GM18868 (cell line): ENCODE results near the gene C6orf58.

Source experiments
- ATAC-seq: cut with Tn5 transposase; IDR thresholded peaks from one replicate; pipeline ENCODE4 v1.9.1; 2021; ENCODE audit warnings: mild to moderate bottlenecking, moderate library complexity; ENCODE audit not compliant: unreplicated experiment

The C6orf58 gene

GRCh38 chr6:127576874-127577273 is at the start of gene C6orf58:
TSS of gene C6orf58 (plus strand) at chr6:127577174. CDS start at chr6:127577186, 12 bp downstream.
- no peak for ATAC-seq

DNA sequence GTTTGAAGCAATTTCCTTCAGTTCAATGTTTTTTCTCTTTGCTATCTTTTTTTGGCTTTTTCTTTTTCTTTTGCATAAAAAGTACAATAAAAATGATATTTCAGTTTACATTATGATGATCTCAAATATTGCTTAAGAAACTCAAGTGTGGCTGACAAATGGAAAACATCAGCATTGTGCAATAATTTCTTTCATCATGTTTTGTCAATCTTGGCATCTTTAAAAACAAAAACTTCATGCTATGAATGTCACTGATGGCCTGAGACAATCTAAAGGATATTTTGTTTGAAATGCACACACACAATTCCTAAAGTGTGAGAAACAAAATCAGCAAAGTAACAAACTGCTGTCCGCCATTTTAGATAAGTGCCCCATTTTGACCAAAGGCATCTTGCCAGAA is 44.0 kb upstream of the C6orf58 start:
- ATAC-seq: no peak

GRCh38 chr6:127533736-127534135 is 43.2 kb upstream of the C6orf58 start:
- ATAC-seq: no peak

DNA sequence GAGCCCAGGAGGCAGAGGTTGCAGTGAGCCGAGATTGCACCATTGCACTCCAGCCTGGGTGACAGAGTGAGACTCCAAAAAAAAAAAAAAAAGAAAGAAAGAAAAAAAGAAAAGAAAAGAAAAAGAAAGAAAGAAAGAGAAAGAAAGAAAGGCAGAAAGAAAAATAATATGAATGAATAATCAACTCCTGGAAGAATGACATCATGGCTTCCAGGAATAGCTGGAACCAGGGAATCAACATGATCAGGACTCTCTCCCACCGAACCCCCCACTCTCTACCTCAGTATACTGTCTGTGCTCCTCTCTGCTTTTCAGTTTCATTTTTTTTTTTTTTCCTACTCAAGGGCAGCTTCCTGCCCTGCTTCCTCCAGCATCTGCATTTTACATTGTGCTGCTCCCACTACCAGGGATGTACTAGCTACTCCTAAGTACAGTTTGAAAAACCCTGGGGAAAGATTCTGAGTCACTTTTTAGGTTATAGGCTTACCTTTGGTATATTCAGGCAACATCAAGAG is 38.2 kb upstream of the C6orf58 start:
- ATAC-seq: peak; percentile 16

DNA sequence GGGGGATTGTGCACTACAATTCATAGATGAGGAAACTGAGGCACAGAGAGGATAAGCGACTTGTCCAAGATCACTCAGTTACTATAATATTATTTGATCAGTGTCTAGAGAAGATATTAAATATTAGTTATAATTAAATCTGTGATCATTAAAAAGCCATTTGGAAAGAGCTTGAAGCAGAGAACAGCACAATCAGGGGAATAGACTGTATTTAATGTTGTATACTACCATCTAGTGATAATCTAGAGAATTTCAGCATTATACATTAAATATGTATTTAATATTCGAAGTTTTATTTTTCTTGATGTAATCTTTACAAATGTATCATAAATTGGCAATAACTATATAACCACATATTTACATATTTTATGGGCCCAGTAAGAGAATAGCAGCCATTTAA is 37.7 kb upstream of the C6orf58 start:
- ATAC-seq: peak; percentile 63

DNA sequence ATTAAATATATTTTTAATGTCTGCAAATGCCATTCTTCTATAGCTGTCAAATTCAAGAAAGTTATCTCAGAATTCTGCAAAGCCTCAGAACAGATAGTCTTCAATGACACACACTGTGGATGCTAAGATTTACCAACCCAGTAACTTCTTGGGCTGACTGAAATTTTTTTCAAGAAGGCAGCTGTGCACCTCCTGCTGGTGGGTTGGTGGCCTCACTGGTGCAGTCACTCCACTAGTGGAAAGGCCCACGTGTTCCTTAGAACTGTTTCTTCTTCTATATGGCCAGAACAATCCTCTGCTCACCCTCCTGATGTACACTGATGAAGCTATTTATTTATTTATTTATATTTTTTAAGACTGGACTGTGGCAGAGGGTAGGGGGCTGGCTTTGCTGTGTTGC is 29.8 kb upstream of the C6orf58 start:
- ATAC-seq: peak; percentile 69

DNA sequence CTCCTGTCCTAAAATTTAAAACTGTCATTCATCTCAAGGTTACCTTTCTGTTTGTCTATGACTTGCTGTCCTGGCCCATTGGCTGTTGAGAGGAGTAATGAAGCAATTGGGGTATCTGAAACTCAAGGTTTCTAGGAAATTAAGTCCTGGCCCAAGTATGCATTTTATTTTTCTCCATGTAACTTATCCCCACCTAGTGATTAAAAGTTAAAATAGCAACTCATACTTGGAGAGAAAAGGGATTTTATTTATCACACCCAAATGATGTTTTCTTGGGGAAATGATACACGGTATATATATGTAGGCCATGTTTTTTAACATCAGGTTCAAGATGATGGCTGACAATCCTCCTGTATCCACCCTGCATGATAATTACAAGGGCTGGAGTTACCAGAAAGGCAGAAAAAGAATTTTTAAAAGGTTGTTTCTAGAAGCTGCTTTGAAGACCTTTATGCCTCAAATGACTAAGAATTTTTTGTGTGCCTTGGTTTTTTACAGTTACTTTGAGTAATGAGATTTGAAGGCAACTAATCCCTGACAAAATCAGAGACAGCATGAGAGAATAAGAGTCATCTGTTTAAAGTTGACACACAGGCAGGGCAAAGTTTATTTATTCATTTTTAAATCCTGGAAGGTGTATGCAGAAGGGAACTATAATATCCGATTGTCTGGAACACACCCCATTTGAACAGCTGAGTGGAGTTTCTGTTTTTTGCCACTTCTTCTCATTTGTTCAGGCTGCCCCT is 28.9 kb upstream of the C6orf58 start:
- no peak for ATAC-seq

DNA sequence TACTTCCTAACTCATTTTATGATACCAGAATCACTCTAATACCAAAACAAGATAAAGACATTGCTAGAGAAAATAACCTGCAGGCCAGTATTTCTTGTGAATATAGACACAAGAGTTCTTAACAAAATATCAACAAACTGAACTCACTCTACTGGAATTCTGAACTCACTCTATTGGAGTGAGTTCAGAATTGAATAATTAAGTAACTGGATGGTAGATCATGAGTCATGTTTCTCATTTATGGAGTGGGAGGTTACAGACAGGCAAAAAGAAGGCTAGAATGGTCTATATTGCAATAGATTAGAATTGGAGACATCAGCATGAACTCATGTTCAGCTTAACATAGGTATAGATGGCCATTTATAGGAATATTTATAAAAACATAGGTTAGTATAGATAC is 26.6 kb upstream of the C6orf58 start:
- no peak for ATAC-seq

- ATAC-seq: peak; percentile 96
Measured at GRCh38 chr6:127554435-127555006, 22.5 kb upstream of the C6orf58 start.

DNA sequence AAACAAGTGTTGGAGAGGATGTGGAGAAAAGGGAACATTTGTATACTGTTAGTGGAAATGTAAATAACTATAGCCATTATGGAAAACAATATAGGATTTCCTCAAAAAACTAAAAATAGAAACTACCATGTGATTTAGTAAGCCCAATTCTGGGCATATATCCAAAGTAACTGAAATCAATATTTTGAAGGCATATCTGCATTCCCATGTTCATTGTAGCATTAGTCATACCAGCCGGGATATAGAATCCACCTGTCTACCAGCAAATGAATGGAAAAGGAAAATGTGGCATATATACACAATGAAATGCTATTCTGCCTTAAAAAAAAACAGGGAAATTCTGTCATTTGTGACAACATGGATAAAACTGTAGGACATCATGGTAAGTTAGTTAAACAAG is 15.3 kb upstream of the C6orf58 start:
- ATAC-seq: no peak

DNA sequence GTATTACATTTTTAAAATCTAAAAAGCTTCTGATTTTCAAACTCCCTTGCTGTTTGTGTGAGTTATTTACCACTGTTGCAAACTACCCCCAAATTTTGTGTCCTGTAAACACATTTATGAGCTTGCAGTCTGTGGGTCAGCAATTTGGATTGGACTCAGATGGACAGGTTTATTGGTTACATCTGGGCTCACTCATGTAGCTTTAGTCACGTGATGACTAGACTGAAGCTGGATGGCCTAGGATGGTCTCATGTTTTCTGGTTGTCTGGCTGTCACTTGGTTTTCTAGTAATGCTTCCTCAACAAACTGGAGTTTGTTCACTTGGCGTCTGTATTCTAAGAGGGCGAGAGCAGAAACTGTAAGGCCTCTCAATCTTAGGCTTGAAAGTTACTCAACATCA is 12.2 kb upstream of the C6orf58 start:
- no peak for ATAC-seq

DNA sequence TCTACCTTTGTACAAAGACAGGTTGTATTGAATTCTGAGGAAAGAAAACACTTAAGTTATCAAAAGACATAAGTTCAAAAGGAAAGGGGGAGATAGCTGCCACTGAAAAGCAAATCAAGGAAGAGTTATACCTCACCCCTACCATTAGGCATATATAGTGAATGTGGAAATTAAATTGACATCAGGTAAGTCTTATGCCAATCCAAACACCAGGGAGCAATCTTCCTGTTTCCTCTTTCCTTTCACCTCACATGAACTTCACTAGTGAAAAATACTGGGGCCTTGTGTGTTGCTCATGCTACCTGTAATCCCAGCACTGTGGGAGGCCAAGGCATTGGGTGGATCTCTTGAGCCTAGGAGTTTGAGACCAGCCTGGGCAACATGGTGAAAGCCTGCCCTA is 10.9 kb upstream of the C6orf58 start:
- ATAC-seq: no peak

DNA sequence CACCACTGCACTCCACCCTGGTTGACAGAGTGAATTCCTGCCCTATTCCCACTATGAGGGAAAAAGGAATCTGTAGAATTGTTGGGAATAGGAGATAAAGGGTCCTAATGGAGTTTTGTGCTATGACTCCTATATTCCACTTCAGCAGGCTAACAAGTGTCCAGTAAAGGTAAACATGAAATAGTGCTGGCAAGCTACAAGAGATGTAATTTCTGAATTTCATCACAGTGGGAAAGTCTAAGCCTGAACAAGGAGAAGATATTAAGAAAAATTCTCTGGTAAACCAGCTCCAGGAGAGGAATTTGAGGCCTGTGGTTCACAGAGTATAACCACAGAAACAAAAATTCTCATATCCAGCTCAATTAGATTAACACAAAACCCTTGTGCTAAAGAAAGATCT is 10.3 kb upstream of the C6orf58 start:
- no peak for ATAC-seq

GRCh38 chr6:127567476-127567875 is 9.5 kb upstream of the C6orf58 start:
- no peak for ATAC-seq

- ATAC-seq: peak; percentile 94
Measured at GRCh38 chr6:127570739-127571389, 6.1 kb upstream of the C6orf58 start.

DNA sequence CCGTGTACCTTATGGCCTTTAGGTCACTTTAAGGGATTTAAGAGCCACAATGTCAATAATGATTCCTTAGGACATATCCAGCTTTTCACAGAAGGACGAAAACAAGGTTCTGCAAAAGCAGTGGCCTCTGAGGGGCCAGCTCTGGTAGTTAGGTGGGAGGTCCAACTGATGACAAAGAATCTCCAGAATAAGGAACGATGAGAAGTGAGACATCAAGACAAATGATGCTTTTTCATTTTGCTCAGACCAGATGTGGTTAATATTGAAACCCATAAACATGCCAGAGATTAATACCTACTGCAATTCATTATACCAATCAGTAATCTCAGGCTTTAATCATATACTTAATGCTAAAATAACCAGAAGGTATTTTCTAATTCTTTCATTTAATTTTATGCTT is 1.9 kb downstream of the C6orf58 start:
- no peak for ATAC-seq

DNA sequence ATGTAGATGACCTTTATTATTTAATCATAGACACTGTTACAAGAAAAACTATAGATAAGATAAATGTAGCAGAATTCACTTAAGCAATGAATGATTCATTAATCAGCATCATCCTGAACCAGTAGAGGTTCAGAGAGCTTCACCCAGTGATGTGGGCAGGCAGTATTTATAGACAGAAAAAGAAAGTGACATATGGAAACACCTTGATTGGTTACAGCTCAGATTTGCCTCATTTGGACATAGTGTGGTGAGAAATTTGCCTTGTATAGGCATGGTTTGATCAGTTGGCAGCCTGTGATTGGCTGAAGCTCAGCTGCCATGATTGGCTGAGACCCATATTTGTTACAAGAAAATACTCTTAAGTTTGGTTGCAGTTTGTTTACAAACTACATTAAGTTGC is 4.6 kb downstream of the C6orf58 start:
- no peak for ATAC-seq

DNA sequence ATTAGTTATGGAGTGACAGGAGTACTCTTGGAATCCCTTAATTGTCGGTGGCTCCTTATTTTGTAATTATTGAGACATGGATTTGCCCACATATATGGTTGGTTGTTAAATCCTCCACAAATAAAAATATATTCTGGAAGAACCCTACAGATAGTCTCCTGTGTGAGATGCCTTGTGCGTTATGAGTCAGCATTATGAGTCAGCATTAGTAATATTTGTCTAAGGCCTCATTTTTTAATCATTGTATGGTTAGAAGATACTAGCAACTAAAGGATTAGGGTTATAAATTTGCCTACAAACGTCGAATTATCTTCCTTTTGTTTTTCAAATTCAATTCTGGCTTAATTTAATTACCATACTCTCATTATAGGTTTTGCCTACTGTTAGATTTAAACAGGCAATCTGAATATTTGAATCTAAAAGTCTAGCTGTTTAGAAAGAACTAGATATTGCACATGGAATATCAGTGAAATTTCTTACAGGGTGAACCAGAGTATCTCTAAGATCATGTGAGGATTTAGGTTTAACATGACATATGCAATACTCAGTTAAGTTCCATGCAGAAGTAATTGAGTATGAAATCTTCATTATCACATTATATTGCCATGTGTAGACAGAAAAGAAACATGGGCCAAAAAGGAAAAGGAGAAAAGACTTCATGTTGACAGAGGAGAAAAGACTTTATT is 5.9 kb downstream of the C6orf58 start:
- peak; percentile 86 for ATAC-seq

GRCh38 chr6:127585123-127585522 is 8.1 kb downstream of the C6orf58 start:
- no peak for ATAC-seq

GRCh38 chr6:127586372-127586771 is 9.4 kb downstream of the C6orf58 start:
- no peak for ATAC-seq

DNA sequence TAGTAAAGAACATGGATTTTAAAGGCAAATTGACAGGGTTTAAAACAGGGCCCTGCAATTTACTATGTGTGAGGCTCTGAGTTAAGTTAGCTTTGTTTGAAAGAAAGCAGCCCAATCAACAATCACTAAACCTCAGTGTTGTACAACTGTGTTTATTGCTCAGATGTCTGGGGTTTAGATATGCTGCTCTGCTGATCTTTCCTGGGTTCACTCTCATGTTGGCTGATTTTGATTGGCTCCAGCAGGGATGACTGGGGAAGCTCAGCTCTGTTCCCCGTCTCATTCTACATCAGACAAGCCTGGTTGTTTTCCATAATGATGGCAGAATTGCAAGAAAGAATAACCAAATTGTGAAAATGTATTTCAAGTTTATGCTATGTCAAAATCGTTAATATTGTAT is 10.9 kb downstream of the C6orf58 start:
- ATAC-seq: no peak
